Activated naive CD4-positive, alpha-beta T cell treated with anti-CD3 and anti-CD28 coated beads, Interleukin-2, amount 50 U/mL, for 24 hours (primary cell): Measurements from ENCODE around the gene CLCN2.
A peak's percentile ranks its signal among the peaks of the same experiment; 100 is the strongest.

Experiments used
- H3K27ac Mint-ChIP-seq: one replicate; pipeline ENCODE4 v1.8.0; 2021; ENCODE audit warnings: mild to moderate bottlenecking, mixed read lengths
- H3K27me3 Mint-ChIP-seq: one replicate; pipeline ENCODE4 v1.8.0; 2021; ENCODE audit warnings: mixed read lengths
- H3K36me3 Mint-ChIP-seq: one replicate; pipeline ENCODE4 v1.8.0; 2021; ENCODE audit warnings: mixed read lengths
- H3K4me1 Mint-ChIP-seq: one replicate; pipeline ENCODE4 v1.8.0; 2021; ENCODE audit warnings: mixed read lengths
- H3K4me3 Mint-ChIP-seq: one replicate; pipeline ENCODE4 v1.8.0; 2021; ENCODE audit warnings: mild to moderate bottlenecking, mixed read lengths
- H3K9me3 Mint-ChIP-seq: one replicate; pipeline ENCODE4 v1.8.0; 2021; ENCODE audit warnings: mixed read lengths

CLCN2 gene

GRCh38 chr3:184355261-184356040, 6.0 kb downstream of the CLCN2 start:
- H3K27me3 Mint-ChIP-seq, result no peaks in the 10 kb centered on the region
- no peak overlapping the region for H3K27ac Mint-ChIP-seq
- H3K36me3 Mint-ChIP-seq, result no peaks in the 10 kb centered on the region
- H3K4me1 Mint-ChIP-seq, result peaks cover 5% of the 10 kb centered on the region
- no peaks in the 10 kb centered on the region for H3K9me3 Mint-ChIP-seq
- no peak overlapping the region for H3K4me3 Mint-ChIP-seq

DNA sequence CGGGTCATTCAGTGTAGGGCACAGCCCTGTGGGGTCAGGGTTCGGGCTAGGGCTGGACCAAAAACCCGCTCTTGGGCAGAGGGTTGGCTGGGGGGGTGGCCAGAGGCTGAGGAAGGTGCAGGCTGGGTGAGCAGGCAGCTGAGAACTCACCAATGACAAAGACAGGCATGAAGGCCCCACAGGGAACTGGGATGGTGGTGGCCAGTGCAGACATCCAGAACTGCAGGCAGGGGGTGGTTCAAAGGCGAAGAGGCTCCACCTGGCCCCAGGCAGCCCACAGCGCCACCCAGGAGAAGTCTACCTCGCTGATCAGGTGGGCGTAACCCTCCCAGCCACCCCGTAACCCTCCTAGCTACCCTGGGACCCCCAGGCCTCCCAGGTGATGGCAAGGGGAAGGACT, 6.7 kb downstream of the CLCN2 start:
- Mint-ChIP-seq H3K9me3 (no peaks in the 10 kb centered on the region), H3K36me3 (no peaks in the 10 kb centered on the region), H3K27ac (no peak overlapping the region)

DNA sequence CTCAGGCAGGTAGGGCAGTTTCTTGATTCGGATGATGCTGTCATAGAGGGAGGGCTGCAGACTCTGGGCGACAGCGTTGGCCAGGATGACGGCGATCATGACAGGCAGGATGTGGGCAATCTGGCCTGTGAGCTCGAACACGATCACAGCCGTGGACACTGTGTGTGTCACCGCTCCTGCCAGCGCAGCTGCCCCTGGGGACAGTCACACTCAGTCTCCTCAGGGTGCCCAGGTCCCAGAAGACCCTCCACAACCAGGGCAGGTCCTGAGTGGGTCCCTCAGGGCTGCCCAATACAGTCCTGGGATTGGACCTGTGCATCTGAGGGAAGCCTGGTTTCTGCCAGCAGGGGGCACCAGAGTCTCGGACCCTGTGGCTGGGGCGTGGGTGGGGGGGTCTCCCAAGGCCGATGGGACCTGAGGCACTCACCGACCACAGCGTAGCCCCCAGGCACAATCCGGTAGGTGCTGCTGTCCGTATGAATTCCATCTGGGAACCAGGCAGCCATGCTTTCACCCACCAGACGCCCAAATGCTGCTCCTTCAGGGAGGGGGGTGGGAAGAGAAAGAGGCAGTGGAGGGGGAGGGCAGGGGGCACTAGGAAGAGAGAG, 7.2 kb downstream of the CLCN2 start:
- no peaks in the 10 kb centered on the region for H3K4me1 Mint-ChIP-seq
- no peak overlapping the region for H3K27ac Mint-ChIP-seq
- no peak overlapping the region for H3K4me3 Mint-ChIP-seq

More for the DNA sequence above, 6.7 kb downstream of the CLCN2 start:
- H3K4me1 Mint-ChIP-seq, result no peaks in the 10 kb centered on the region
- no peak overlapping the region for H3K4me3 Mint-ChIP-seq
- no peaks in the 10 kb centered on the region for H3K27me3 Mint-ChIP-seq

GRCh38 chr3:184353546-184353941, 7.9 kb downstream of the CLCN2 start:
- Mint-ChIP-seq H3K4me1 (no peaks in the 10 kb centered on the region), H3K4me3 (no peak overlapping the region), H3K27me3 (no peaks in the 10 kb centered on the region), H3K9me3 (no peaks in the 10 kb centered on the region), H3K27ac (no peak overlapping the region), H3K36me3 (no peaks in the 10 kb centered on the region)

More for the DNA sequence above, 7.2 kb downstream of the CLCN2 start:
- Mint-ChIP-seq H3K36me3 (no peaks in the 10 kb centered on the region), H3K27me3 (no peaks in the 10 kb centered on the region), H3K9me3 (no peaks in the 10 kb centered on the region)

DNA sequence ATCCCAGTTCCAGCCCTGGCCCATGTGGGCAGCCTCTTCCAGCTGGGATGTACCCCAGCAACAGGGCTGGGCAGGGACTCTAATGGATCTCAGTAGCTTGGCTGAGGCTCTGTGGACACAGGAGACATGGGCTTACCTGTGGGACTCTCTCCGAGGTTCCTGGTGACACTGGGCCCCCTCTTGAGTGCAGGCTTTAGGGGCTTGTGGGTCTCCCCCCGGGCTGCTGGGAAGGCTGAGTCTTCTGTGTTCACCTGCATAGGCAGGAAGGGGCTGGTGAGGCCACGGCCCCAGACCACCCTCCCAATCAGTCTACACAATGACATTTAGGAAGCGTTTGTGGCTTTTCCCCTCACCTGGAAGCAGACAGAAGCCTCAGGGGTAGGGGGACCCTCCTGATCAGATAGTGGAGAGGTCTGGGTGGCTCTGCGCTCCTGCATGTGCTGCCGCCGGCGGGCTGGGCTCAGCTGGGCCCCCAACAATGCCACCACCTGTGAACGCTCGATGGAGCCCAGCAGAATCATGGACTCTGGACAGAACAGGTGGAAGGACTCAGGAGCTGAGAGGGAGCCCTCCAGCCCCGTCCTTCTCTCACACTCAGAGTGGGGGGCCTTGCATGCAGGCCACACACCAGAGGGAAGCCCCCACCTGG, 8.4 kb downstream of the CLCN2 start:
- H3K27me3 Mint-ChIP-seq, result no peaks in the 10 kb centered on the region
- no peaks in the 10 kb centered on the region for H3K4me1 Mint-ChIP-seq
- no peaks in the 10 kb centered on the region for H3K36me3 Mint-ChIP-seq
- H3K4me3 Mint-ChIP-seq, result no peak overlapping the region
- H3K27ac Mint-ChIP-seq, result no peak overlapping the region
- H3K9me3 Mint-ChIP-seq, result no peaks in the 10 kb centered on the region

- H3K36me3 Mint-ChIP-seq, result no peaks in the 10 kb centered on the region
- H3K27ac Mint-ChIP-seq, result no peak overlapping the region
- H3K4me1 Mint-ChIP-seq, result no peaks in the 10 kb centered on the region
- no peak overlapping the region for H3K4me3 Mint-ChIP-seq
- H3K9me3 Mint-ChIP-seq, result no peaks in the 10 kb centered on the region
- H3K27me3 Mint-ChIP-seq, result no peaks in the 10 kb centered on the region
These were observed 9.1 kb downstream of the CLCN2 start for GRCh38 chr3:184352149-184352785.

DNA sequence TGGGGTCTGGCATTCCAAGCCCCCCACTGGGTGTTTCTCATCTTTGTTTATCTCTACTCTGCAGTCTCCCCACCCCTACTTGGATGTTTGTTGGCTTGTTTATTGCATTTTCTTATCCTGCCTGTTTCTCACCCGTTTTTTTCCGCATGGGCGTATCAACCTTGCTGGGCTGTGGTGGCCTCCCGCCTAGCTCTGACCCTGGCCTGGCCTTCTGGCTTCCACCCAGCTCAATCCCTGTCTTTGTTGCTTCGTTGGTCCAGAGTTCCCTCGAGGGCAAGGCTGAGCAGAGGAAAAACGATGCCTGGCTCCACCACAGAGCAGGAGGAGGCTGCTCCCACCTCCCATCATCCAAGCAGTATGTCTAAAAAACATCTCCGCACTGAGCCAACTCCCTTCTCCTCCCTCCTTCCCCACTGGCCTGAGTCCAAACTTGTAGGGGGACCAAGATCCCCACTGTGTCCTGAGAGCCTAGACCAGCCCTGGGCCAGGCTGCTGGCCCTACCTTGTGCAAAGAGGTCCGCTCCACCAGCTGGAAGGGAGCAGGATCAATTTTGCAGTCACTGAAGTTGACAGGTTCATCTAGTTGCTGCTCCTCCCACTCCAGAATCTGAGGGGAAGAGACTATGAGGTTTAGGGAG, 9.8 kb downstream of the CLCN2 start:
- H3K27me3 Mint-ChIP-seq, result no peaks in the 10 kb centered on the region
- H3K36me3 Mint-ChIP-seq, result no peaks in the 10 kb centered on the region
- no peak overlapping the region for H3K27ac Mint-ChIP-seq
- H3K4me1 Mint-ChIP-seq, result no peaks in the 10 kb centered on the region
- no peak overlapping the region for H3K4me3 Mint-ChIP-seq
- no peaks in the 10 kb centered on the region for H3K9me3 Mint-ChIP-seq

DNA sequence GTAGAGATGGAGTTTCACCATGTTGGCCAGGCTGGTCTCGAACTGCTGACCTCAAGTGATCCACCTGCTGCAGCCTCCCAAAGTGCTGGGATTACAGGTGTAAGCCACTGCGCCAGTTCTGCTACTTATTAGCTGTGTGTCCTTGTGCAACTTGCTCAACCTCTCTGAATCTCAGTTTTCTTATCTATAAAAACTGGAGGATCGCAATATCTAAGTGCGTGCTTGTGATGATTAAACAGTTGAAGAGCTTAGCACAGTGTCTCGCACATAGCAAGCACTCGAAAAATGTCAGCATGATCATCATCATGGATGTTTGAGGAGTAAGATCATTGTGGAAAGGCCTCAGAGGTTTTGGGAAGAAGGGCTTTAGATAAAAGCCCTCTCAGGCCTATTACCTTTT, 10.8 kb downstream of the CLCN2 start:
- H3K36me3 Mint-ChIP-seq, result peaks cover under 1% of the 10 kb centered on the region
- no peaks in the 10 kb centered on the region for H3K9me3 Mint-ChIP-seq
- H3K4me1 Mint-ChIP-seq, result no peaks in the 10 kb centered on the region
- no peaks in the 10 kb centered on the region for H3K27me3 Mint-ChIP-seq
- H3K27ac Mint-ChIP-seq, result no peak overlapping the region
- H3K4me3 Mint-ChIP-seq, result no peak overlapping the region

DNA sequence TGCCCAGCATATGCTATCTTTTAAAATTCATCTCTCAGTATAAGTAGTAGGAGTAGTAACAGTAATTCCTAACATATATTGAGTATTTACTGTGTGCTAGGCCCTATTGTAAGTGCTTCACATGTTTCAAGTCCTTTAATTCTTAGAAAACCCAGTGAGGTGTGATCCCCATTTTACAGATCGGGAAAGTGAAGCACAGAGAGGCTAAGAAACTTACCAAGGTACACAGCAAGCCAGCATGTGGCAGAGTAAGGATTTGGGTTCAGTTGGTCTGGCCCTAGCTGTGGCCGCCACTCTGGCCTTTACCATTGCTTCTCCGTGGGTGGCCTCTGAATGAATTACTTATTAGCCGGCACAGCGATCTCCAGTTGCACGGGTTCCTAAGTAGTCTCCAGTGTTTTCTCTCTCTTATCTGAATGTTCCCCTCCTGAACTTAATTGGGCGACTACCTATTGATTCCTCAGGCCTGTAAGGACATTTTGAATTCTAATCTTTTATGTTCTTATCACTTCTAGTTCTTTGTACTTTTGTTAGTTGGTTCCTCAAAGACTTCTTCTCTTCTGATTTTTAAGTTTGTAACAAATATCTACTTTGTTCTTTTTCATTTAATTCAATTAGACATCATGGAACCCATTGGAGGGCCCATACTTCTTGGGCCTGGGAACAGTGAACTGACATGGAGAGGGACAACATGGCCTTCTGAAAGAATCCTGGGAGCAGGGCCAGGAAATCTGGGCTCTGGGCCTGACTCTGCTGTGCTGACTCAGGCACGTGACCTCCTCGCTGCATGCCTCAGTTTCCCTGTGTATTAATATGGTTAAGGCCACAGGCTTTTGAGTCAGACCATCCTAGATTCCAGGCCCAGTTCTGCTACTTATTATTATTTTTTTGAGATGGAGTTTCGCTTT, 11.6 kb downstream of the CLCN2 start:
- Mint-ChIP-seq H3K36me3 (peaks cover 2% of the 10 kb centered on the region), H3K27me3 (no peaks in the 10 kb centered on the region), H3K4me1 (no peaks in the 10 kb centered on the region), H3K27ac (no peak overlapping the region), H3K4me3 (no peak overlapping the region), H3K9me3 (no peaks in the 10 kb centered on the region)

DNA sequence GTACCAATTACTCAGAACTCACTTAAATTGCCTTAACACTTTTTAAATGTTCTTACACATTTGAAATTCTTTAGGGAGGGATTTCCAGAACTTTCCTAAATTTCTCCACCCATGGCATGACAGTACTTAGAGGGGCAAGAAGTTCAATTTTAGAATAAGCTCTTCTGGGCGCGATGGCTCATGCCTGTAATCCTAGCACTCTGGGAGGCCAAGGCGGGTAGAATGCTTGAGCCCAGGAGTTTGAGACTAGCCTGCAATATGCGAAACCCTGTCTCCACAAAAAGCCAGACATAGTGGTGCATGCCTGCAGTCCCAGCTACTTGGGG, 13.4 kb downstream of the CLCN2 start:
- no peaks in the 10 kb centered on the region for H3K27me3 Mint-ChIP-seq
- peaks cover 2% of the 10 kb centered on the region for H3K36me3 Mint-ChIP-seq
- H3K4me1 Mint-ChIP-seq, result no peaks in the 10 kb centered on the region
- no peak overlapping the region for H3K27ac Mint-ChIP-seq
- H3K9me3 Mint-ChIP-seq, result no peaks in the 10 kb centered on the region
- no peak overlapping the region for H3K4me3 Mint-ChIP-seq

- Mint-ChIP-seq H3K4me3 (no peak overlapping the region), H3K27me3 (no peaks in the 10 kb centered on the region), H3K9me3 (no peaks in the 10 kb centered on the region), H3K27ac (peak overlapping the region; percentile 5), H3K4me1 (no peaks in the 10 kb centered on the region), H3K36me3 (peaks cover 2% of the 10 kb centered on the region)
These were observed 13.9 kb downstream of the CLCN2 start for GRCh38 chr3:184347321-184348056.

DNA sequence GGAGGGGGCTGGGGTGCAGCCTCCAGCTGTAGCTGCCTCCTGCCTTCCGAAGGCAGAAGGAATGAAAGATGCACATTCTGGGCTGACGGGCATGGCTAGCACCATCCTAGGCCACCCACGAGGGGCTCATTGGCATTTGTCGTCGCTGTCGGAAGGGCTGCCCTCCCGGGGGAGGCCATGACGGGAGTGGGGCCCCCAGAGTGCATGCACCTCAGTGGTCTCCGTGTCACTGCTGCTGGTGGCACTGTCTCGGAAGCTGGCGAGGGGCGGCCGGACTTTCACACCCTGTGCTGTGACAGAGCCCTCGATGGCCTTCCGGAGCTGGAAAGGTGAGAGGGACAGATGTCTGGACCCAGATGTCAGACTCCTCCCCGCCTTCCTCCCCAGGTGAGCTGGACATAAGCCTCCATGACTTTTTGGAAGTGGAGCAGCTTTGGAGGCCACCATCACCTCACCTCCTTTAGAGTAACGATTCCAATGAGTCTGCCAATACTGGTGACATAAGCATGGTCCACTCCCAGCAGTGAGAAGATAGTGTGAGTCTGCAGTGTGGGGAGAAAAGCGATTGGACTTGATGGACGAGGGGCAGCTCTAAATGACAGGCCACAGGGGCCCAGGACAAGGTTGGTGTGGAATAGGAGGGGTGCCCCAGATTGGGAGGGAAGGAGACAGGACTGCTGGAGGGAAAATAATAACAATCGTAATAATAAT, 14.8 kb downstream of the CLCN2 start:
- H3K4me1 Mint-ChIP-seq, result no peaks in the 10 kb centered on the region
- H3K27me3 Mint-ChIP-seq, result no peaks in the 10 kb centered on the region
- no peak overlapping the region for H3K4me3 Mint-ChIP-seq
- H3K9me3 Mint-ChIP-seq, result no peaks in the 10 kb centered on the region
- no peak overlapping the region for H3K27ac Mint-ChIP-seq
- H3K36me3 Mint-ChIP-seq, result peaks cover 2% of the 10 kb centered on the region

- Mint-ChIP-seq H3K36me3 (peaks cover 2% of the 10 kb centered on the region), H3K9me3 (no peaks in the 10 kb centered on the region), H3K4me3 (no peak overlapping the region), H3K4me1 (no peaks in the 10 kb centered on the region), H3K27me3 (no peaks in the 10 kb centered on the region), H3K27ac (no peak overlapping the region)
These were observed 15.9 kb downstream of the CLCN2 start for GRCh38 chr3:184345317-184346144.
